Heart left ventricle (tissue), 13 donors: Measurements from ENCODE around the gene CYB561A3.

Experiments
- POLR2A ChIP-seq, 2 donors: fragments of 450-650 bp; IDR thresholded peaks; one replicate each; pipeline ENCODE4 v1.6.1; 2017; ENCODE audit warnings: antibody characterized with exemption in 2 of 2, mild to moderate bottlenecking in 2 of 2, moderate library complexity in 2 of 2
- TF ChIP-seq, protein P1 (sequence below), 12 donors: fragments of 200-600 bp; sonication (generic) in 4 of 12; IDR thresholded peaks; one replicate each; pipeline versions ENCODE4 v1.5.0 to v1.8.0; 2018 to 2022; ENCODE audit warnings: antibody characterized with exemption in 12 of 12, mild to moderate bottlenecking in 5 of 12
- donor health status: ischemic (EF 13 %, LVEDD 7.1; RV severe dilation, severe dysfunction).
- donor health status: DM: no; HTN: yes; CAD: no.
- donor health status: DM: no; HTN: no; CAD: no.
- donor health status: ischemic (EF 25% LVEDD 6.9; RV normal size, moderate dysfunction).
- donor health status: ischemic (EF 25% LVEDD 5.7; RV mildly dilated, moderate dysfunction).
- donor health status: ischemic (EF 35%, LVEDD 5.7; RV mildly dilated, moderate dysfunction).
- donor health status: nonischemic (EF 11% LVEDD 7.7; RV severe dilation, severe dysfunction).
- donor health status: DM: yes; HTN: yes; CAD: no.
- donor health status: PGD.
- donor health status: ischemic (EF 29% LVEDD 5.4; RV normal size, mild dysfunction).
- donor health status: nonischemic (EF 23%, LVEDD 6.1; RV moderate dilation, normal function).

DNA sequence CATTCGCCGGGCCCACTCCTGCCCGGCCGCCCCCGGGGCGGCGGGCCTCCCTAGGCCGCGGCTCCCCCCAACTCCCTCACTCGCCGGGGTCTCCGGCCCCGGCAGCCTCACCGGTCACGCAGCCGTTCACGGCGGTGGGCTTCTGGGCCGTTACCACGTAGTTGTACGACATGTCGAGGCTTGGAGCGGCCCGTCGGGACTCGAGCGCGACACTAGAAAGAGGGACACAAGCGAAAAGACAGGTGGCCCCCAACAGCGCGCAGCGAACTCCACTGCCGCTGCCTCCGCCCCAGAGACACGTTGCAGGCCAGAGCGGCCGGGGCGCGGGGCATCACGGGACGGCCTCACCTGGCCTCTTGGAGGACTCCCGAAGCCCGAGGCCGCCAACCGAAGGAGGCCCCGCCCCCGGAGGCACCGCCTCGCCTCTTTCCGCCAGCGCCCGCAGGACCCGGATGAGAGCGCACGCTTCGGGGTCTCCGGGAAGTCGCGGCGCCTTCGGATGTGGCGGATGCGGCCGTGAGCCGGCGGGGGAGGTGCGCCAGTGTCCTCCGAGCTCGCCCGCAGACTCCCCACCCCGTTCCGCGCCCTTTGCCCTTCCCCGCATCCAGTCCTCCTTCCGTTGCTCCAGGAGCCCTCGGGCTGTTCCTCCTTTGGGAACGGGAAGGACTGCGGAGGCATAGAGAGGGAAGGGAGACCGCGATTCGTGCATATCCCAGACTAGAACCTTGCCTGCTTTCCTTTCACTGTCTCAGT, 28.7 kb downstream of the CYB561A3 start, which contains the start of the genes DDB1 and TKFC:
- TF ChIP-seq, protein P1, sequence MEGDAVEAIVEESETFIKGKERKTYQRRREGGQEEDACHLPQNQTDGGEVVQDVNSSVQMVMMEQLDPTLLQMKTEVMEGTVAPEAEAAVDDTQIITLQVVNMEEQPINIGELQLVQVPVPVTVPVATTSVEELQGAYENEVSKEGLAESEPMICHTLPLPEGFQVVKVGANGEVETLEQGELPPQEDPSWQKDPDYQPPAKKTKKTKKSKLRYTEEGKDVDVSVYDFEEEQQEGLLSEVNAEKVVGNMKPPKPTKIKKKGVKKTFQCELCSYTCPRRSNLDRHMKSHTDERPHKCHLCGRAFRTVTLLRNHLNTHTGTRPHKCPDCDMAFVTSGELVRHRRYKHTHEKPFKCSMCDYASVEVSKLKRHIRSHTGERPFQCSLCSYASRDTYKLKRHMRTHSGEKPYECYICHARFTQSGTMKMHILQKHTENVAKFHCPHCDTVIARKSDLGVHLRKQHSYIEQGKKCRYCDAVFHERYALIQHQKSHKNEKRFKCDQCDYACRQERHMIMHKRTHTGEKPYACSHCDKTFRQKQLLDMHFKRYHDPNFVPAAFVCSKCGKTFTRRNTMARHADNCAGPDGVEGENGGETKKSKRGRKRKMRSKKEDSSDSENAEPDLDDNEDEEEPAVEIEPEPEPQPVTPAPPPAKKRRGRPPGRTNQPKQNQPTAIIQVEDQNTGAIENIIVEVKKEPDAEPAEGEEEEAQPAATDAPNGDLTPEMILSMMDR (IDR thresholded peaks at IDR 0.05) = peak in 1 of 12 donors; percentile 21
- TF ChIP-seq POLR2A (IDR thresholded peaks at IDR 0.05) = peak in 1 of 2 donors; percentile 89
